Fibroblast of lung (primary cell): Measurements from ENCODE around the gene OSTC. TPM values are rescaled to one million over a fixed set of nuclear protein-coding genes. Genes with fewer than 3 reads are reported as not detected.
"Not testable (repeated sequence)": the region's sequence is repeated elsewhere in the genome, so short reads cannot be mapped to it uniquely, and the experiment has no call there.

ENCODE experiments used
- DNase-seq, 2 donors: peaks; one replicate each; pipeline versions ENCODE4 v3.0.0 to v3.0.0-alpha.2; 2010; ENCODE audit warnings: low read depth in 2 of 2
- H2AFZ ChIP-seq: 2 replicates; pipeline ENCODE4 v1.5.1; 2012; ENCODE audit warnings: low read length, control low read depth, inconsistent platforms
- H3K27ac ChIP-seq: 2 replicates; pipeline ENCODE4 v1.5.1; 2011; ENCODE audit warnings: low read length, control low read depth; ENCODE audit not compliant: insufficient read depth
- H3K27me3 ChIP-seq: 2 replicates; pipeline ENCODE4 v1.5.1; 2011; ENCODE audit warnings: mild to moderate bottlenecking, low read length; ENCODE audit not compliant: control insufficient read depth, insufficient read depth
- H3K36me3 ChIP-seq: 2 replicates; pipeline ENCODE4 v1.5.1; 2011; ENCODE audit warnings: low read length; ENCODE audit not compliant: control insufficient read depth, insufficient read depth
- H3K4me1 ChIP-seq: 2 replicates; pipeline ENCODE4 v1.5.1; 2011; ENCODE audit warnings: low read length; ENCODE audit not compliant: control insufficient read depth, insufficient read depth; ENCODE audit errors: extremely low read depth
- H3K4me2 ChIP-seq: 2 replicates; pipeline ENCODE4 v1.5.1; 2011; ENCODE audit warnings: low read length, control low read depth; ENCODE audit not compliant: insufficient read depth; ENCODE audit errors: extremely low read depth
- H3K4me3 ChIP-seq, 4 experiments: fragments of 200-600 bp in 1 of 4; sonication (generic) in 1 of 4; replicated peaks in 1 of 4; 2 replicates each; pipeline ENCODE4 v1.5.1; 2011 to 2016; ENCODE audit warnings: low read length in 4 of 4, low read depth in 3 of 4, mild to moderate bottlenecking in 3 of 4, control low read depth in 2 of 4, inconsistent platforms in 1 of 4, mixed read lengths in 1 of 4; ENCODE audit not compliant: insufficient read depth in 1 of 4; ENCODE audit errors: control extremely low read depth in 1 of 4
- H3K79me2 ChIP-seq: 2 replicates; pipeline ENCODE4 v1.5.1; 2012; ENCODE audit warnings: mild to moderate bottlenecking, low read length, inconsistent platforms; ENCODE audit not compliant: control insufficient read depth, insufficient read depth
- H3K9ac ChIP-seq: 2 replicates; pipeline ENCODE4 v1.5.1; 2011; ENCODE audit warnings: mild to moderate bottlenecking, low read length, control low read depth; ENCODE audit not compliant: insufficient read depth
- H3K9me3 ChIP-seq: 2 replicates; pipeline ENCODE4 v1.5.1; 2012; ENCODE audit warnings: low read depth, low read length; ENCODE audit not compliant: control insufficient read depth, insufficient read depth
- H4K20me1 ChIP-seq: 2 replicates; pipeline ENCODE4 v1.5.1; 2011; ENCODE audit warnings: low read length; ENCODE audit not compliant: control insufficient read depth, insufficient read depth; ENCODE audit errors: extremely low read depth
- EZH2 ChIP-seq: IDR thresholded peaks from 2 replicates; pipeline ENCODE4 v1.5.1; 2012; ENCODE audit warnings: low read length, control low read depth, mild to moderate bottlenecking; ENCODE audit errors: missing control alignments
- polyA plus RNA-seq, 2 donors: library from polyadenylated mRNA; depleted of rRNA in 1 of 2; stranded (reverse) in 1 of 2; unstranded in 1 of 2; fragments of >200 nt; gene quantifications; 2 replicates each; pipeline ENCODE4 v1.2.1, GENCODE V29; 2011 to 2012; ENCODE audit warnings: missing spikeins in 1 of 2
- total RNA-seq: library from RNA; depleted of rRNA; stranded (reverse); fragments of >200 nt; gene quantifications from 2 replicates; pipeline ENCODE4 v1.2.1, GENCODE V29; 2014
- TF ChIP-seq, protein P1 (sequence below), 2 donors: IDR thresholded peaks in 1 of 2; conservative IDR thresholded peaks in 1 of 2; 1 replicate in 1 of 2; 2 replicates in 1 of 2; pipeline ENCODE4 v1.5.1; 2011 to 2012; ENCODE audit warnings: low read length in 2 of 2, control low read depth in 1 of 2, inconsistent platforms in 1 of 2, low read depth in 1 of 2, mild to moderate bottlenecking in 1 of 2

Gene OSTC
- total and polyA plus RNA-seq, 2 donors (not counting 1 experiment from before 2014, with no cell fraction given): 108 to 312 TPM

DNA sequence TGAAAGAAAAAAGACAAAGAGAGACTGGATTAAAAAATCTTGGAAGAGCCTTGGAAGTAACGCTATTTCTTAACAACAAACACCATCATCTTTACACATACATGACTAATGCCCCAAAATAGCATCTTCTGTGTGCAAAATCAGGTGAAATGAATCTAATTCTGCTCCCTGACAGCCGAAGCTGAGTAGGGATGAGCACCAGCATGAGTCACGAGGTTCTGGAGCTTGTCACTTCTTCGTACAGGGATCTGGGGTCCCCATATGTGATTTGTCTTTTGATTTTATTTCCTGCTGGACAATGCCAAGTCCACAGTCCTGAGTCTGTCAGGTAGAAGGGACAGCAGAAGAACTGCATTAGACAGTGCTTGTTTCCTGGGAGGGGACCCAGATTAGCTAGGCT lies 55.9 kb downstream of the OSTC start:
- Histone ChIP-seq H3K79me2 (no peaks in the 10 kb centered on the region), H2AFZ (no peak overlapping the region), H3K9ac (no peak overlapping the region), H3K27me3 (no peaks in the 10 kb centered on the region), H3K27ac (no peak overlapping the region), H3K4me2 (no peak overlapping the region), H3K36me3 (no peaks in the 10 kb centered on the region), H4K20me1 (no peaks in the 10 kb centered on the region), H3K9me3 (no peaks in the 10 kb centered on the region), H3K4me3 (no peak overlapping the region), H3K4me1 (no peaks in the 10 kb centered on the region)
- no peak for DNase-seq
- no peak for TF ChIP-seq EZH2
- TF ChIP-seq, protein P1, sequence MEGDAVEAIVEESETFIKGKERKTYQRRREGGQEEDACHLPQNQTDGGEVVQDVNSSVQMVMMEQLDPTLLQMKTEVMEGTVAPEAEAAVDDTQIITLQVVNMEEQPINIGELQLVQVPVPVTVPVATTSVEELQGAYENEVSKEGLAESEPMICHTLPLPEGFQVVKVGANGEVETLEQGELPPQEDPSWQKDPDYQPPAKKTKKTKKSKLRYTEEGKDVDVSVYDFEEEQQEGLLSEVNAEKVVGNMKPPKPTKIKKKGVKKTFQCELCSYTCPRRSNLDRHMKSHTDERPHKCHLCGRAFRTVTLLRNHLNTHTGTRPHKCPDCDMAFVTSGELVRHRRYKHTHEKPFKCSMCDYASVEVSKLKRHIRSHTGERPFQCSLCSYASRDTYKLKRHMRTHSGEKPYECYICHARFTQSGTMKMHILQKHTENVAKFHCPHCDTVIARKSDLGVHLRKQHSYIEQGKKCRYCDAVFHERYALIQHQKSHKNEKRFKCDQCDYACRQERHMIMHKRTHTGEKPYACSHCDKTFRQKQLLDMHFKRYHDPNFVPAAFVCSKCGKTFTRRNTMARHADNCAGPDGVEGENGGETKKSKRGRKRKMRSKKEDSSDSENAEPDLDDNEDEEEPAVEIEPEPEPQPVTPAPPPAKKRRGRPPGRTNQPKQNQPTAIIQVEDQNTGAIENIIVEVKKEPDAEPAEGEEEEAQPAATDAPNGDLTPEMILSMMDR (conservative IDR thresholded peaks at IDR 0.05 in 1 of 2, IDR thresholded peaks at IDR 0.05 in 1 of 2; ENCODE audit: low read depth in 1 of 2, low read length in 2 of 2): no peak

DNA sequence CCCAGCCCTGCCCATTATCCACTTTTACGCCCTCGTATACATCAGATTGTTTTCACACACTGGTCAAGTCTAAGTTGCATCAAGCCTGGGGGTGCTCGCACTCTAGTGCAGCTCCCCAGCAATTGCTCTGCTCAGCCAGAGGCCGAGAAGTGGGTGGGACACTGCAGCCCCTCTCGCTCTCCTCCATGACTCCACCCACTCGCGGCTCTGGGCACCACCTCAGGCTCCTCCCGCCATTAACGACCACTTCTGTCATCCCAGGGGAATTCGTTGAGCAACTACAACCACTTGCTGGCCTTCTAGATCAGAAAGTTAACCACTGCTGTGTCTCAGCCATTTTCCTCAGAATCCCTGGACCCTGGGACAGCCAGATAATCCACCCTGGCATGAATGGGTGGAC lies 58.8 kb downstream of the OSTC start:
- Histone ChIP-seq H3K9ac (no peak overlapping the region), H4K20me1 (no peaks in the 10 kb centered on the region), H3K4me3 (no peak overlapping the region), H2AFZ (no peak overlapping the region), H3K79me2 (no peaks in the 10 kb centered on the region), H3K9me3 (no peaks in the 10 kb centered on the region), H3K4me2 (no peak overlapping the region), H3K36me3 (no peaks in the 10 kb centered on the region), H3K4me1 (no peaks in the 10 kb centered on the region), H3K27ac (no peak overlapping the region), H3K27me3 (no peaks in the 10 kb centered on the region)
- TF ChIP-seq, protein P1 (conservative IDR thresholded peaks at IDR 0.05 in 1 of 2, IDR thresholded peaks at IDR 0.05 in 1 of 2; ENCODE audit: low read depth in 1 of 2, low read length in 2 of 2): no peak
- no peak for TF ChIP-seq EZH2
- no peak for DNase-seq

DNA sequence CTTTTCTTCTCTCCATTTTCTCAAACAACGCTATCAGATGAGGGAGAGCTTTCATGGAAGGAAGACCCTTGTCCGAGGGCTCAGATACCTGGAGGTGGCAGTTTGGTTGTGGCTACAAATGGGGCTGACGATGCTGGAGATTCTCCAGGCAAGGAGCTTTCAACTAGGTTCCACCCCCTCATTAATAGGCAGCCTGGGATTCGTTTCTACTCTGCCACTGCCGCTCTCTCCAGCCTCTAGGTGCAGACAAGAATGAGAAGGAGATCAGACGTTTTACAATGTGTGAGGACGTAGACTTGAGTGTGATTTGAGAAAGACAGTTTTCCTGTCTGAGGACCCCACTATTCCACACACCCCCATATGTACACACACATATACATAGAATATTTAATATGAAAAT lies 59.3 kb downstream of the OSTC start:
- Histone ChIP-seq H3K9me3 (no peaks in the 10 kb centered on the region), H3K27me3 (no peaks in the 10 kb centered on the region), H3K79me2 (no peaks in the 10 kb centered on the region), H3K4me3 (no peak overlapping the region), H2AFZ (no peak overlapping the region), H3K4me1 (no peaks in the 10 kb centered on the region), H3K9ac (no peak overlapping the region), H3K4me2 (no peak overlapping the region), H4K20me1 (no peaks in the 10 kb centered on the region), H3K27ac (no peak overlapping the region), H3K36me3 (no peaks in the 10 kb centered on the region)
- no peak for TF ChIP-seq EZH2
- TF ChIP-seq, protein P1 (conservative IDR thresholded peaks at IDR 0.05 in 1 of 2, IDR thresholded peaks at IDR 0.05 in 1 of 2; ENCODE audit: low read depth in 1 of 2, low read length in 2 of 2): no peak
- DNase-seq: no peak

DNA sequence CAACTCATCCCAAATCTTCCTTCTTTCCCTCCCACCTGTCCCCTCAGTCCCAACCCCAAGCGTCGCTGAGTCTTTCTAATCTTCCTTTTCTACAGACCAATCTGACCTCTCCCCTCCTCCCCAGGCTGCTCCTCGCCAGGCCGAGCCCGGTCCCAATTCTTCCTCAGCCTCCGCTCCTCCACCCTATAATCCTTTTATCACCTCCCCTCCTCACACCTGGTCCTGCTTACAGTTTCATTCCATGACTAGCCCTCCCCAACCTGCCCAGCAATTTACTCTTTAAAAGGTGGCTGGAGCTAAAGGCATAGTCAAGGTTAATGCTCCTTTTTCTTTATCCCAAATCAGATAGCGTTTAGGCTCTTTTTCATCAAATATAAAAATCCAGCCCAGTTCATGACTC lies 60.2 kb downstream of the OSTC start:
- H4K20me1 ChIP-seq, H3K27me3 ChIP-seq, H3K27ac ChIP-seq, H3K9ac ChIP-seq, H3K4me3 ChIP-seq, H3K79me2 ChIP-seq, H2AFZ ChIP-seq, H3K9me3 ChIP-seq, DNase-seq, H3K36me3 ChIP-seq, H3K4me1 ChIP-seq, H3K4me2 ChIP-seq: not testable (repeated sequence)
